CD4-positive, alpha-beta T cell treated with Interleukin-4 for 4 hours (primary cell): ENCODE measurements around the gene CARD9.
"Not testable (repeated sequence)": the region's sequence is repeated elsewhere in the genome, so short reads cannot be mapped to it uniquely, and the experiment has no call there.

Experiments
- DNase-seq: peaks from one replicate; pipeline ENCODE4 v3.0.0-alpha.2; 2020

The CARD9 gene

GRCh38 chr9:136362450-136362784, 11.1 kb downstream of the CARD9 start:
- no peak for DNase-seq

GRCh38 chr9:136361754-136362449, 11.6 kb downstream of the CARD9 start:
- DNase-seq: no peak

GRCh38 chr9:136361047-136361753, 12.3 kb downstream of the CARD9 start:
- DNase-seq: no peak

GRCh38 chr9:136359774-136360718, 13.4 kb downstream of the CARD9 start:
- no peak for DNase-seq

- no peak for DNase-seq
Measured at GRCh38 chr9:136358888-136359287, 14.6 kb downstream of the CARD9 start.

GRCh38 chr9:136358016-136358415, 15.5 kb downstream of the CARD9 start:
- no peak for DNase-seq

GRCh38 chr9:136357202-136357725, 16.2 kb downstream of the CARD9 start:
- no peak for DNase-seq

GRCh38 chr9:136355616-136356557, 17.6 kb downstream of the CARD9 start:
- no peak for DNase-seq

- DNase-seq: no peak
Measured at GRCh38 chr9:136354592-136355085, 18.8 kb downstream of the CARD9 start.

GRCh38 chr9:136353757-136354488, 19.5 kb downstream of the CARD9 start:
- DNase-seq: no peak

GRCh38 chr9:136353088-136353487, 20.4 kb downstream of the CARD9 start:
- no peak for DNase-seq

GRCh38 chr9:136352682-136353081, 20.8 kb downstream of the CARD9 start:
- DNase-seq: no peak

- not testable (repeated sequence) for DNase-seq
Measured at GRCh38 chr9:136351868-136352267, 21.6 kb downstream of the CARD9 start.

- no peak for DNase-seq
Measured at GRCh38 chr9:136351252-136351800, 22.1 kb downstream of the CARD9 start.

GRCh38 chr9:136349546-136349945, 23.9 kb downstream of the CARD9 start:
- no peak for DNase-seq

- no peak for DNase-seq
Measured at GRCh38 chr9:136348691-136349090, 24.8 kb downstream of the CARD9 start.

- no peak for DNase-seq
Measured at GRCh38 chr9:136347472-136348256, 25.8 kb downstream of the CARD9 start.

GRCh38 chr9:136346927-136347465, 26.5 kb downstream of the CARD9 start:
- no peak for DNase-seq

- no peak for DNase-seq
Measured at GRCh38 chr9:136346157-136346481, 27.4 kb downstream of the CARD9 start.
